Limb (tissue), 2 donors: ENCODE results near the gene ADAMTS3.
A peak's percentile ranks its signal among the peaks of the same experiment; 100 is the strongest.

Experiments
- DNase-seq, 2 donors: peaks; one replicate each; pipeline ENCODE4 v3.0.0-alpha.2; 2016; ENCODE audit errors: extremely low spot score in 2 of 2

The ADAMTS3 gene

GRCh38 chr4:72568959-72569718 lies at the start of gene ADAMTS3:
TSS of gene ADAMTS3 (minus strand) at chr4:72569221. CDS start at chr4:72568762, 459 bp downstream.
- peak; percentile 85 to 86 for DNase-seq

DNA sequence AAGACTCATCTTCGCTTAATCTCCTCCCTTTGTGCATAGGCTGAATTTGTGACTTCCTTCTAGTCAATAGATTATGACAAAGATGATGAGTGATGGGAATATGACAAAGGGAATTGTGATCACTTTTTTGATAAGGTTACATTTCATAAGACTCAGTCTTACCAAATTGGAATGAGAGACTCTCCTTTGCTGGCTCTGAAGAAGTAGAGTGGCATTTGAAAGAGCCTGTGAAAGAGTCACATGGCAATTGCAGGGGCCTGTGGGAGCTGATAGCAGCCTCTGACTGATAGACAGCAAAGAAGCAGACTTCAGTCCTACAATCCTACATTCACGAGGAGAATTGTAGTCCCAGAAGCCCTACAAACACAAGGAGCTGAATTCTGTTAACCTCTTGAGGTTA lies 44.9 kb upstream of the ADAMTS3 start:
- no peak for DNase-seq

DNA sequence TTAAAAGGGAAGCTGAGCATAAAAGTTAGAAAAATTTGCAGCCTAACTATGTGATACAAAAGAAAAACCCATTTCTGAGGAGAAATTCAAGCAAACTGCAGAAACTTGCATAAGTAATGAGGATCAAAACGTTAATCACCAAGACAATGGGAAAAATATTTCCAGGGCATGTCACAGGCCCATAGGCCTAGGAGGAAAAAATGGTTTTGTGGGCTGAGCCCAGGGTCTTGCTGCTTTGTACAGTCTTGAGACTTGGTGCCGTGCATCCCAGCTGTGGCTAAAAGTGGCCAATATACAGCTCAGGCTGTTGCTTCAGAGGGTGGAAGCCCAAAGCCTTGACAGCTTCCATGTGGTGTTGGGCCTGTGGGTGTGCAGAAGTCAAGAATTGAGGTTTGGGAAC lies 37.7 kb upstream of the ADAMTS3 start:
- no peak for DNase-seq

DNA sequence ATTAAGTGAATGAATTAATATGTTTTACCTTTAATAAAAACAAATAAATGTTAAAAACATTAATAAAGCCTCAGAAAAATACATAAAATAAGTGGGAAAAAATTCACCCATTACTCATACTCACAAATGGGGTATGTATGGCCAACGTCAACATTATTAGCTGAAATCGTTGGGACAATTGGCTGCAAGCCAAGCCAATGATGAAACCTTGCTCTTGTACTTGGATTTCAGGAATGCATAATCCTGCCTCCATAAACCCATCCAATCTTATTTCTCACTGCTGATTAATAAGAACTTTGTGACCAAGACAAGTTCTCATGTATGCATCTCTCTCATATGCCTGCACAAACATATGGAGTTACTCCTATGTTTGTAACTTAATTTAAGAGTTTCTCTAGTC lies 35.3 kb upstream of the ADAMTS3 start:
- no peak for DNase-seq

GRCh38 chr4:72602396-72603376 lies 33.7 kb upstream of the ADAMTS3 start:
- no peak for DNase-seq

DNA sequence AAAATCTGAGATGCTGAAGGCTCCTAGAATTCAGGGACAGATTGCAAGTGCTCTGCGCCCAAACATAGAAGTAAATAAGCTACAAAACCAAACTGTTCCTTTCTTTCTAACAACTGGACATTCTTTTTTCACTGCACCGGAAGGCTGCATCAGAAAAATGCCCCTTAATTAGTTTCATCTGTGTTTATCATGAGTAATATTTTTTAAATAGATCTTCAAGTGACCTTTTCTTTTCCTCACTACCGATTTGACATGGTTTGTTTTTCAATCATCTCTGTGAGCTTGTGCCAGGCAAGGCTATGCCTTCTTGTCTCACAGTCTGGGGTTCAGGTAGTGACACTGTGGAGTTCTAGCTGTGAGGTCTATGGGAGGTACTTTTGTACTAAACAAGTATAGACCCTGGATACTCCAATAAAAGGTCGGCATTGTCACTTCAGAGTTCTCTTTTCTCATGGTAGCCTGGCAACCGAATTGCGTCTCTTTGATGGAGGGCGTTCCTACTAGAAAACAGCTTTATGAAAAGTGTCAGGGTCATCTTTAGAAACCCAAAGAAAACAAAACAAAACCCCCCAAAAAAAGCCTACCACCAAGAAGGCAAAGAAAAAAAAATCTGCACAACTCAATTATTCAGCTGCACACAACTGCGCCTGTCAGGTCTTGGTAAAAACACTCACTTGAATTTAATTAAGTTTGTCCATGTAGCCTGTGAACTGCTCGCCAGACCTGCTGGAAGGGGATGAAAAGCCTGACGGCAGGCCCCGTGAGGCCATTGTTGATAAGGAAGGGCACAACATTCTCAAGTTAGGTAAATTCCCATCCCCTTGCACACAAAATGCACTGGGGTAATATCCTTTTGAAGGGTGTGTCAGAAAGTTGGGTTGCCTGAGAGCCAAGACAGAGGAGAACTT lies 22.8 kb upstream of the ADAMTS3 start:
- no peak for DNase-seq

- DNase-seq, result no peak
These were observed 18.3 kb upstream of the ADAMTS3 start for GRCh38 chr4:72587334-72587733.

DNA sequence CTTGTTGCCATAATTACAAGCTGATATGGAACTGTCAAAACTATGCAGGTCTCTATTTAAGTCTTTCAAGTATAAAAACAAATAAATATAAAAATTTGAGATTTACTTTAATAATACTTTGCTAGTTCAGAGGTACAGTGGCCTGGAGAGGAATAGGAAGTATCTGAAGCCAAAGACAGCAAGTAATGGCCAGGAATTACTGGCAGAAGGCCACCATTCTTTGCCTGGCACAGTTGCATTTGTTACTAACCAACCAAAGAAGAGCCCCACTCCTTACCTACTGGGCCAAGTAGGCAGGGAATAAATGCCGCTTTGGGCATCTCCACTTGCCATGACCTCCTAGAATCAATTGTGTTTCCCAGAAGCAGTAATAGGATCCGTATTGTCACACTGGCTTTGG lies 13.8 kb upstream of the ADAMTS3 start:
- no peak for DNase-seq

DNA sequence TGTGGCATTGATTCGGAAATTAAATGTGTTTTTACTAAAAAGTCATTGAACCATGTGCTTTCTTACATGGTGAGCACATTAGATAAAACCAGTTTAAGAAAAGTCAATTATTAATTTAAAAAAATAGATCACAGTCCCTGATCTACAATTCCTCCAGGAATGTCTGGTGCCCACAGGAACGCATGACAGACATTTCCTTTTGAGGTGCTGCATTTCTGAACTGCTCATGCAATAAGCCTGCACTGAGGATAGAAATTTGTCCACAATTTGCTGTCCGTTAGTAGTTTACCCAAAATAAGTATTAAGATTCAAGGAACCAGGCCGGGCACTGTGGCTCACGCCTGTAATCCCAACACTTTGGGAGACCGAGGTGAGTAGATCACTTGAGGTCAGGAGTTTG lies 8.2 kb upstream of the ADAMTS3 start:
- no peak for DNase-seq

DNA sequence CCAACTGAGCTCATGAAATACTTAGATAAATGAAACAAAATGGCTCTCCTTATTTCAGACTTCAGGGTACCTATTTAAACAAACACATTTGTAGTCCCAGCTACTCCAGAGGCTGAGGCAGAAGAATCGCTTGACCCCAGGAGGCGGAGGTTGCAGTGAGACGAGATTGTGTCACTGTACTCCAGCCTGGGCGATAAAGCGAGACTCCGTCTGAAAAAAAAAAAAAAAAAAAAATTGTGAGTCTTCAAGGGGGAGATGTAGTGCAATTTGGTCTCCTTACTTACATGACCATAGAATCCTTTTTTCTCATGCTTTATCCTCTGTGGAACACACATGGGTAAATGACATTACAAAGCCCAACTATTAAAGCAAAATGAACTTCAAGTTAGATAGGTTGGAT lies 2.3 kb upstream of the ADAMTS3 start:
- DNase-seq, result no peak

DNA sequence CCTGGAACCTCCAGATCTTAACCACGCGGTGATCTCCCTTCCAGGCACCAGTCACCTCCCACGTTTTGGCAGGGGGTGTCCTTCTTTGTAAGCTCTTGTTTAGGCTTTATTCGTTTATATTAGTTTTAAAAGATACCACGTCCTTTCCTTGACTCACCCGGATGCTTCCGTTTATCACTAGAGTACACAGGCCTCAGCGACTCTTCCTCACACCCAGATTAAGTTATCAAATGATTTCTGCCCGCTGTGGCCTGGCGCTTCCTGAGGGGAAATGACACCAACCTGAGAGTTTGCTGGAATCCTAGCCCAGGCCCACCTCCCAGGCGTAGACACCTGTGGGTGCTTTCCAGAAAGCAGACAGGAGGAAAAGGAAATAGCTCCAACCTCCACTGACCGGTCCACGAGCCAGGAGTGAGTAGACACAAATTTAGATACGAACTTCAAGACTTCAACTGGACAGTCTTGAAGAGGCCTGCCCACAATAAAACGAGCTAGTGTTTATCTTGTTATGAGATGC lies 756 bp upstream of the ADAMTS3 start:
- no peak for DNase-seq

GRCh38 chr4:72567821-72568675 lies 973 bp downstream of the ADAMTS3 start:
- DNase-seq, result peak; percentile 73 to 83

- DNase-seq, result no peak
These were observed 2.0 kb downstream of the ADAMTS3 start for GRCh38 chr4:72567036-72567435.

- no peak for DNase-seq
These were observed 2.5 kb downstream of the ADAMTS3 start for GRCh38 chr4:72566464-72566972.

DNA sequence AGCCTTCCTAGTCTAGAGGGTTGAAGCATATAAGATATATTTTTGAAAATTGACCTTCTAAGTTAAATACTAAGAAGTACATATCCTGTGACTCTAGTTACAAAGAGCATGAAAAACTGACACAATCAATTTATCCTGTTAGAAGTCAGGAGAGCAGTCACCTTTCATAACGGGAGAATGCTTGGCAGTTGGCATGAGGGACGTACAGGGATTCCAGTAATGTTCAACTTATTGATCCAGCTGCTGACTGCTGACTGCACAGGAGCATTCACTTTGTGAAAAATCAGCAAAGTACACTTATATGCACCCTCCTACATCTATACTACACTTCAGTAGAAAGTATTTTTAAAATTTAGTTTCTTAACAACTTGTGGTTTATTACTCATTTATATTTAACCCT lies 4.2 kb downstream of the ADAMTS3 start:
- DNase-seq, result no peak

GRCh38 chr4:72564184-72564583 lies 4.8 kb downstream of the ADAMTS3 start:
- DNase-seq, result no peak

DNA sequence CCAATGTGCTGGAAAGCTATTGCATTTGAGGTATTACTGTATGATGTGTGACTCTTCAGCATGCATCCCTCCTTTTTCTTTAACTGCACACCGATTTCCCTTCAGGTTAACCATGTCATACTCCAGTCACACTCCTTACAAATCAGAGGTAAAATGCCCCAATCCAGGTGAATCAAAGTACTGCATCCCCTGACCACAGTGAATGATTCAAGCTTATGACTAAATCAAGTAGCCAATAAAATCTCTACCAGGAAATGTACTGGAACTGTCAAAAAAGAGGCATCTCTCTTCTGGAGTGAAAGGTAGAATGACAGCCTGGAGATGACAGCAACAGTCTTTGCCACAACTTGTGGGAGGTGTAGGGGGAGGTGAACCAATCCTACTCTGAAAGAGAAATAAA lies 10.4 kb downstream of the ADAMTS3 start:
- no peak for DNase-seq

- DNase-seq, result no peak
These were observed 12.0 kb downstream of the ADAMTS3 start for GRCh38 chr4:72557021-72557420.

DNA sequence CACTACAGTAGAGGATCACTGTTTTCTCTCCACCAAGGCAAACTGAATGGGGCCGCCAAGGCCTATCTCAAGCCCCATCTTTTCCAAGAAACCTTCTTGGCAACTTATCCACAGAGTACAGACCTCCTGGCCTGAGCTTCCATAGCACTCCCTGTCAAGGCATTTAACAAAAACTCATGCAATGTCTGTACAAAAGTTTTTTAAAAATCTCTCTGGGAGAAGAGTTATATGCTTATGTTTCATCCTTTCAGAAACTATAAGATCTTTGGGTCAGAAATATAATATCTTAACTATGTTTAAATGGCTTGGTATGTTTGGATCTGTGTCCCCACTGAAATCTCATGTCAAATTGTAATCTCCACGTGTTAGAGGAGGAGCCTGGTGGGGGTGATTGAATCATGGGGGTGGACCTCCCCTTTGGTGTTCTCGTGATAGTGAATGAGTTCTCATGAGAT lies 13.6 kb downstream of the ADAMTS3 start:
- no peak for DNase-seq
